Keratinocyte (primary cell): Measurements from ENCODE around the gene CHRNB4. TPM values are rescaled to one million over a fixed set of nuclear protein-coding genes. Genes with fewer than 3 reads are reported as not detected.

Source experiments
- DNase-seq: peaks from one replicate; pipeline ENCODE4 v3.0.0-alpha.2; 2011; ENCODE audit warnings: low read depth, missing footprints, low spot score
- FAIRE-seq: peaks from 2 replicates; lab custom pipeline; 2011; peaks lifted over from hg19 to GRCh38; lab: Jason Lieb, UNC
- H2AFZ ChIP-seq: 2 replicates; pipeline ENCODE4 v1.6.0; 2012; ENCODE audit warnings: low read length, control low read depth, inconsistent platforms; ENCODE audit not compliant: control insufficient read depth
- H3K27ac ChIP-seq: 2 replicates; pipeline ENCODE4 v1.5.1; 2011; ENCODE audit warnings: low read length; ENCODE audit not compliant: control insufficient read depth, insufficient read depth
- H3K27me3 ChIP-seq: 3 replicates; pipeline ENCODE4 v1.6.0; 2011; ENCODE audit warnings: low read length; ENCODE audit not compliant: control insufficient read depth, insufficient read depth; ENCODE audit errors: extremely low read depth
- H3K36me3 ChIP-seq, 2 experiments: 2 replicates in 1 of 2; 3 replicates in 1 of 2; pipeline ENCODE4 v1.5.1; 2011; ENCODE audit warnings: low read length in 2 of 2, mild to moderate bottlenecking in 1 of 2; ENCODE audit not compliant: control insufficient read depth in 2 of 2, insufficient read depth in 2 of 2; ENCODE audit errors: extremely low read depth in 1 of 2
- H3K4me1 ChIP-seq: 3 replicates; pipeline ENCODE4 v1.5.1; 2011; ENCODE audit warnings: low read length; ENCODE audit not compliant: control insufficient read depth, insufficient read depth; ENCODE audit errors: extremely low read depth
- H3K4me2 ChIP-seq: 3 replicates; pipeline ENCODE4 v1.6.0; 2011; ENCODE audit warnings: low read depth, low read length; ENCODE audit not compliant: control insufficient read depth, insufficient read depth; ENCODE audit errors: extremely low read depth
- H3K4me3 ChIP-seq, 3 experiments: fragments of 200-600 bp in 1 of 3; sonication (generic) in 1 of 3; 2 replicates in 2 of 3; 3 replicates in 1 of 3; pipeline ENCODE4 v1.5.1; 2011 to 2016; ENCODE audit warnings: low read length in 3 of 3, mild to moderate bottlenecking in 3 of 3, control low read depth in 2 of 3, inconsistent platforms in 1 of 3, low read depth in 1 of 3, mixed read lengths in 1 of 3, mixed run types in 1 of 3, moderate library complexity in 1 of 3; ENCODE audit not compliant: control insufficient read depth in 2 of 3, insufficient read depth in 2 of 3; ENCODE audit errors: extremely low read depth in 1 of 3
- H3K79me2 ChIP-seq: 2 replicates; pipeline ENCODE4 v1.6.0; 2012; ENCODE audit warnings: low read length; ENCODE audit not compliant: control insufficient read depth, insufficient read depth
- H3K9ac ChIP-seq: 3 replicates; pipeline ENCODE4 v1.6.0; 2011; ENCODE audit warnings: low read length; ENCODE audit not compliant: control insufficient read depth, insufficient read depth; ENCODE audit errors: extremely low read depth
- H3K9me1 ChIP-seq: 3 replicates; pipeline ENCODE4 v1.6.0; 2011; ENCODE audit warnings: low read length; ENCODE audit not compliant: control insufficient read depth, insufficient read depth; ENCODE audit errors: extremely low read depth
- H3K9me3 ChIP-seq: 2 replicates; pipeline ENCODE4 v1.5.1; 2012; ENCODE audit warnings: low read depth, low read length; ENCODE audit not compliant: control insufficient read depth
- H4K20me1 ChIP-seq: 3 replicates; pipeline ENCODE4 v1.6.0; 2011; ENCODE audit warnings: low read length; ENCODE audit not compliant: control insufficient read depth, insufficient read depth; ENCODE audit errors: extremely low read depth
- EZH2 ChIP-seq: IDR thresholded peaks from one replicate; pipeline ENCODE4 v1.6.1; 2012; ENCODE audit warnings: inconsistent platforms, mild to moderate bottlenecking, low read length, moderate library complexity
- dilution Hi-C: fragments of 300-500 bp; cut with MboI; formaldehyde crosslinking; loops from one replicate; pipeline ENCODE4 v1.7.0; 2020; ENCODE audit warnings: low sequenced_read_pairs; ENCODE audit not compliant: extremely low pct_ligation_motif_present
- polyA plus RNA-seq, 5 experiments: library from polyadenylated mRNA; depleted of rRNA in 3 of 5; stranded (reverse) in 3 of 5; stranded (forward) in 1 of 5; unstranded in 1 of 5; fragments of >200 nt; gene quantifications; 1 replicate in 1 of 5; 2 replicates in 3 of 5; 3 replicates in 1 of 5; pipeline versions ENCODE4 v1.2.1 to v1.2.3, GENCODE V29; 2011 to 2012; ENCODE audit warnings: missing spikeins in 2 of 5, low read depth in 1 of 5, low replicate concordance in 1 of 5
- TF ChIP-seq, protein P1 (sequence below), 3 experiments: IDR thresholded peaks in 1 of 3; conservative IDR thresholded peaks in 1 of 3; optimal IDR thresholded peaks in 1 of 3; 2 replicates in 2 of 3; 3 replicates in 1 of 3; pipeline versions ENCODE3 to v1.5.1; 2011; ENCODE audit warnings: low read length in 3 of 3, mild to moderate bottlenecking in 3 of 3, moderate library complexity in 2 of 3, control low read depth in 1 of 3, inconsistent platforms in 1 of 3; ENCODE audit not compliant: insufficient read depth in 2 of 3; ENCODE audit errors: extremely low read depth in 1 of 3

CHRNB4 gene
- polyA plus RNA-seq, 1 donor (not counting 4 experiments of a cell fraction or from before 2014, with no cell fraction given), result 0.04 TPM

DNA sequence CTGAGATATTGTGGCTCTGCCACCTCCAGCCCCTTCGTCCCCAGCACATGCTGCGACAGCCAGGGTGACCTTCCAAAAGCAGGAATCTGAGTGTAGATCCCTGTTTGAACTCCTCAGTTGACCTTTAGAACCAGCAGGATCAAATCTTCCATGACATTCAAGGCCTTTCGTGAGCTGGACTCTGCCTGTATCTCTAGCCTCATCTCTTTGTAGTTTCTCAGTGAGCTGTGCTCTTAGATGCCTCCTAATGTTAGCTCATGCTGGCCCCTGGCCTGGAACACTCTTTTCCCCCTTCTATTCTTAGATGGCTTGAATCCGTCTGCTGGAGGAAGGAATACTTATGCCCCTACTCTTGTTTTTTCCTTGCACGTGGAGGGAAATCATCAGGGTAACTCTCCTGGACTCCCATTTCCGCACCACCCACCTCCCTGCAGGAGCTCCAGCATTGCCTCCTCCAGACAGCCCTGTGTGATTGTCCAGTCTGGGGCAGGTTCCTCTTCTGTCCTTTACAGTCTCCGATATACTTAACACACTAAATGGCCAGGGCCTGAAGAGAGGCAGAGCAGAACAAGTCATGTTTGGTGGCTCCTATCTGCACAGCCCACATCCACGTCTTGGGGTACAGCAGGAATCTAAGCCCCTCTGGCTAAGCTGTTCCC lies 26.7 kb upstream of the CHRNB4 start:
- DNase-seq (no peak), FAIRE-seq (no peak)
- Histone ChIP-seq H3K79me2 (no peaks in the 10 kb centered on the region), H3K4me3 (no peak overlapping the region), H3K9me3 (no peaks in the 10 kb centered on the region), H3K9me1 (no peaks in the 10 kb centered on the region), H3K4me2 (no peak overlapping the region), H3K9ac (no peak overlapping the region), H2AFZ (no peak overlapping the region), H4K20me1 (no peaks in the 10 kb centered on the region), H3K36me3 (no peaks in the 10 kb centered on the region), H3K4me1 (peaks cover 7% of the 10 kb centered on the region), H3K27me3 (no peaks in the 10 kb centered on the region), H3K27ac (no peak overlapping the region)
- dilution Hi-C loops, result no loop called here
- TF ChIP-seq, protein P1, sequence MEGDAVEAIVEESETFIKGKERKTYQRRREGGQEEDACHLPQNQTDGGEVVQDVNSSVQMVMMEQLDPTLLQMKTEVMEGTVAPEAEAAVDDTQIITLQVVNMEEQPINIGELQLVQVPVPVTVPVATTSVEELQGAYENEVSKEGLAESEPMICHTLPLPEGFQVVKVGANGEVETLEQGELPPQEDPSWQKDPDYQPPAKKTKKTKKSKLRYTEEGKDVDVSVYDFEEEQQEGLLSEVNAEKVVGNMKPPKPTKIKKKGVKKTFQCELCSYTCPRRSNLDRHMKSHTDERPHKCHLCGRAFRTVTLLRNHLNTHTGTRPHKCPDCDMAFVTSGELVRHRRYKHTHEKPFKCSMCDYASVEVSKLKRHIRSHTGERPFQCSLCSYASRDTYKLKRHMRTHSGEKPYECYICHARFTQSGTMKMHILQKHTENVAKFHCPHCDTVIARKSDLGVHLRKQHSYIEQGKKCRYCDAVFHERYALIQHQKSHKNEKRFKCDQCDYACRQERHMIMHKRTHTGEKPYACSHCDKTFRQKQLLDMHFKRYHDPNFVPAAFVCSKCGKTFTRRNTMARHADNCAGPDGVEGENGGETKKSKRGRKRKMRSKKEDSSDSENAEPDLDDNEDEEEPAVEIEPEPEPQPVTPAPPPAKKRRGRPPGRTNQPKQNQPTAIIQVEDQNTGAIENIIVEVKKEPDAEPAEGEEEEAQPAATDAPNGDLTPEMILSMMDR (optimal IDR thresholded peaks at IDR 0.05 in 1 of 3, IDR thresholded peaks at IDR 0.05 in 1 of 3, conservative IDR thresholded peaks at IDR 0.05 in 1 of 3; ENCODE audit: extremely low read depth in 1 of 3, insufficient read depth in 2 of 3, low read length in 3 of 3), result no peak
- TF ChIP-seq EZH2, result no peak

DNA sequence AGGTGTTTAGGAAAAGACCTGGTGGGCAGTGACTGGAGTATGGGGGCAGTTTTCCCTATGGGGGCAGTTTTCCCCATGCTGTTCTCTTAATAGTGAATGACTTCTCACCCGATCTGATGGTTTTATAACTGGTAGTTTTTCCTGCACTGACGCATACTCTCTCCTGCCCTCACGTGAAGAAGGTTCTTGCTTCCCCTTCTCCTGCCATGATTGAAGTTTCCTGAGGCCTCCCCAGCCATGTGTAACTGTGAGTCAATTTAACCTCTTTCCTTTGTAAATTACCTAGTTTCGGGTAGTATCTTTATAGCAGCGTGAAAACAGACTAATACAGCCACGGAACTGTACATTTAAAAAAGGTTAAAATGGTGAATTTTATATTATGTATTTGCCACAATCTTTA lies 25.0 kb upstream of the CHRNB4 start:
- no peak overlapping the region for H3K27ac ChIP-seq
- FAIRE-seq (no peak), DNase-seq (no peak)
- H3K27me3 ChIP-seq, result no peaks in the 10 kb centered on the region
- H3K36me3 ChIP-seq, result no peaks in the 10 kb centered on the region
- H4K20me1 ChIP-seq, result no peaks in the 10 kb centered on the region
- dilution Hi-C loops, result no loop called here
- H3K4me1 ChIP-seq, result no peaks in the 10 kb centered on the region
- no peak overlapping the region for H3K9ac ChIP-seq
- H3K79me2 ChIP-seq, result no peaks in the 10 kb centered on the region
- TF ChIP-seq, protein P1 (optimal IDR thresholded peaks at IDR 0.05 in 1 of 3, IDR thresholded peaks at IDR 0.05 in 1 of 3, conservative IDR thresholded peaks at IDR 0.05 in 1 of 3; ENCODE audit: extremely low read depth in 1 of 3, insufficient read depth in 2 of 3, low read length in 3 of 3), result no peak
- no peak for TF ChIP-seq EZH2
- H2AFZ ChIP-seq, result no peak overlapping the region
- no peak overlapping the region for H3K4me3 ChIP-seq
- no peak overlapping the region for H3K4me2 ChIP-seq
- H3K9me3 ChIP-seq, result no peaks in the 10 kb centered on the region
- no peaks in the 10 kb centered on the region for H3K9me1 ChIP-seq
